Stimulated activated naive CD4-positive, alpha-beta T cell treated with Interleukin-2 at 50 U/mL for 16 hours (primary cell): ENCODE measurements around the gene SORCS3.

ENCODE experiments used
- DNase-seq: peaks from one replicate; lab custom pipeline; 2025; lab: John Stamatoyannopoulos, UW

Gene SORCS3

GRCh38 chr10:105188737-105189462, 547.8 kb downstream of the SORCS3 start:
- no peak for DNase-seq

- no peak for DNase-seq
These were observed 548.3 kb downstream of the SORCS3 start for GRCh38 chr10:105189463-105189800.

GRCh38 chr10:105192146-105192545, 551.1 kb downstream of the SORCS3 start:
- DNase-seq, result no peak

GRCh38 chr10:105192861-105193260, 551.8 kb downstream of the SORCS3 start:
- DNase-seq, result no peak

GRCh38 chr10:105195831-105196230, 554.7 kb downstream of the SORCS3 start:
- no peak for DNase-seq

DNA sequence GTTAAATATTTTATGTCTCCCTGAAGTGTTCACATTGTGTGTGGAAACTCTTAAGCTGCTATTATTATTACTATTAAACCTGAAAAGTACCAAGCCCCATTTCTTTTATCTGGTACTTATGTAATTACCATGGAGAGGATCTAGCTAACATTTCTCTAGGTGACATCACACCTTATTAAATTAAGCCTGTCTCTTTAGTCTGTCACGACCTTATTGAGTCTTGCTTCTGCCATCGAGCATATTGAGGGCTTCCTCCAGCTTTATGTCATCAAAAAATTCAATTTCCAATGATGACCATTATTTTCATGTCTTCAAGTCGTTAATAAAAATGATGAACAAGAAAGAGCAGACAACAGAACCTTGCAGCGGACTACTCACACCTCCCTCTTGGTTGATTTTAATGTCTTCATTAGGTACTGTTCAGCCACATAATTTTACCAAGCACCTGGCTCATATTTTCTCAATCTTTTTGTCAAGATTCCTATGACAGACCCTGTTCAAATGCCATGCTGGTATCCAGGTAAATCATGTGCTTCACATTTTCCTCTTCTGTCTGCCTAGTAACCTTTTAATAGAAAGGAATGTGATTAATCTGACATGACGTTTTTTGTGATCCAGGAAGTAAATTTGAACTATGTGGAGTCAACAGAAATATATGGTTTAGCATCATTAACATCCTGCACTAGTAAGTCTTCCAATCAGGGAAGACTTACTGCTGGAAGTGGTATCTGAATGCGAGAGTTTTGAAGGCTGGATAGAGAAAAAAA, 556.7 kb downstream of the SORCS3 start:
- no peak for DNase-seq

GRCh38 chr10:105206616-105207015, 565.5 kb downstream of the SORCS3 start:
- DNase-seq, result no peak

DNA sequence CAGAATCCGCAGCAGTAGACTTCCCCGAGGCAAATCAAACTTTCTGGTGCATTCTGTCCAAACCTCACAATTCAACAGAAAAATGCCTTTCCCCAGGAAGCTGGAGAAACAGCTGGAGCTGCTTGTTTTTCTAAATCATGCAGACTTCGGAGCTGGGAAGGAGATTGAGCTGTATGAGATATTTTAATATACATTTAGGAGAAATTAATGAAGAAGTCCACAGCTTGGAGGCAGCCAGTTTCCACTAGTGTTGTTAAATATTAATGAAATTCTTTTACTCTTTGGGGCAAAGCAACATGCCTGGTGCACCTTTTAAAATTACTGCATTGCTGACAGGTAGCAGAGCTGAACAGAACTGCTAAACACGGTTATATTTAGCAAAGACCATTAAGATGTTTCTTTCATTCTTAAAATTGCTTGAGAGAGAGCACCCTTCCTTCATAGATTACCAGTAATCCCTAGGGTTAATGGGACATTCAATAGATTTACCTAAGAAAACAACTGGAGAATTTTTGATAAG, 566.4 kb downstream of the SORCS3 start:
- DNase-seq, result no peak

DNA sequence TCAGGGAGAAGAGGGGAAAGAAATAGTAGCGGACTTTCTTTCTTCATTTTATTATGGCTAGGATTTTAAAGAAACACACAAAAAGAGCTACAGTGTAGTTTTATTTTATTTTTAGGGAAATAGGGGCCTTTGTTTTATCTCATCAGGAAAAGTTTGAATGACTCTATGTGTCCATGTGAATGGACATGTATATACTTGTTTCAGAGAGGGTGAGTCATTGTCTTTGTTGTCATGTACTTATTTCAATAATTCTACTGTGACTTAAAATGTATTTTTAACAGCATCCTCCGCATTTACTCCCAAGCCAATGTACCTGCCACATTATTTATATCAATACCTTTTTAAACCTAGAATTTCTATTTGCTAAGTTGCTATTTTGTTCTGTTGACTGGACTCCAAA, 569.5 kb downstream of the SORCS3 start:
- DNase-seq, result no peak

DNA sequence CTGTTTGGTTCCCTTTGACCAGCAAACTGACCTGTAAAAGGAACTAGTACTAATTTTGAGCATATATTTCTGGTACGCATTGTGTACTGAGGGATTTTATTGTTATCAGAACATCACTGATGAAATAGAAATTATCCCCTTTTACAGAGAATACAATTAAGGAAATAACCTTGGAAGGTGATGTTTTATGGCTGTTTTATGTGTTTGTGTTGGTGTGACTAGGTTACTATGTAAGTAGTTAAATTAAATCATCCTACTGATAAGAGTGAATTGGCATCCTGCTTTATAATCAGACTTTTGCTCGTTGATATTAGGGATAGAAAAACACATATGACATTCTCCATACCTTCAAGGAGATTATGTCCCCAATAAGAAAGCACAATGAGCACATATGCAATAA, 596.6 kb downstream of the SORCS3 start:
- no peak for DNase-seq

DNA sequence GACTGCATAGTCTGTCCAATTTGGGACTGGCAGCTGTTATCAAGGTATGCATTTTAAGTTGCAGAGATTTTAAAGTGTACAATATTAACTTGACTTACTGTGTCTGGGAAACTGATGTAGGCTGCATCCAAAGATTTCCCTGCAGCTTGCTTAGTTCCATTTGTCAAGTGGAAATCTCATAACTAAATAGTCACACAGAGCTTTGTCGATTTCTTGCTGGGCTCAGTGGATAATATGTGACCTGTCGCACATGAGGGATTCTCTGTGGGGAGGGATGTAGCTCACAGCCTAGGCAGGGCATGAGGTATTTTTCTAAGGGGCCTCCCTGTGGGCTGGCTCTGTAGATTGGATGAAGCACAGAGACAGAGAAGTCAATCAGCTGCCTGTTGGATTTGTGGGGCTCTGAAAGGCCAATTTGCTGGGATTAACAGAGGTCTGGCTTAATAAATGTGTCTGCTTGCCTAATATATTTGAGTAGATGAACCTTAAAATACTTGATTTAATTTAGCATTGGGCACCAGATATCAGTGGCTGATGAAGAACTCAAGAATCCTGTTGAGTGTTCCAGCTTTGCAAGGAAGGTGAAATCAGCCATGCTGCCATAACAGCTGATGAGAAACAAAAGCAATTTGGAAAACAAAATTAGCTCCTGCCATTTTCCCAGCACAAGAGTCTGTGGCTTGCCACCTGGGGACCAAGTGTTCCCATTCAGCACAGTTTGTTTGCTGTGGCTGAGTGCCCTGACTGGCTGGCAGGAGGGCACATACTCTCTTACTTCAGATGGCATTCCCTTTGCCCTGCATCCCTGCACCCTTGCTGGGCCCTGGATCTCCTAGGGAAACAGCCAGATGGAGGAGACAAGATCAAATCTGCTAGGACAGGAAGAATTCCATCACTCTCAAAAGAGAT, 598.5 kb downstream of the SORCS3 start:
- DNase-seq, result no peak

- DNase-seq, result no peak
These were observed 600.2 kb downstream of the SORCS3 start for GRCh38 chr10:105241254-105241653.

DNA sequence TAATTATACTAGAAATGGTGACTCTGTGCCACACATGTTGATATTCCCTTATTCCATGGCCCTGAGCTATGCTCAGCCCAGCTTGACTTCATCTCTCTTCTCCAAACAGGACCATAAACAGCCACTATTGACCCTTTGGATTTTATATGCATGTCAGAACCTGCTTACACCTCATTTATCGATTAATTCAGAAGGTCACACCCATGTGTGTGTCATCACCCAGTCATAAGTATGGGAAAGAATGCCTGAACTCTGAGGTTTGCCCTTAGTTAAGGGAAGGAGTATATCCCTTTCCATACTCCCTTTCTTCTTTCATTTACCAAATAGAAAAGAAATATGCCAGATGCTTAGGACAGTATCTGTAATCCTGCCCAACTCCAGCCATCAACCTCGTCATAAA, 602.3 kb downstream of the SORCS3 start:
- no peak for DNase-seq

DNA sequence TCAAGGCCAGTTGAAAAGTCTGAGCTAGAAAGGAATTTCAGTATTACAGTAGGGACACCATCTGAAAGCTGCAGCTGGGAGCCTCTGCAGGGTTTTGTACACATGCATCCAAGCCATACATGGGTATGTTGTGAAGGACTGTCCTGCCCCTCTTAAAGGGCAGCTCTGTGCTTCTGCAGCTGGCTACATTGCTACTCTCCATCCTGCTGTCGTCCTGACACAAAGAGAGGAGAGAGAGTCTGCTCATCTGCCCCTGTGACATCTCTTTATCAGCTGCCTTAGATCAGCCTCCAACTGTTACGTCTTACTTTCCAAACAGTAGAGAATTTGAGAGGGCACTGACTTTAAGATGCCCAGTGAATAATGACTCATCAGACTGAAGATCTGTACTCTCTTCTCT, 602.7 kb downstream of the SORCS3 start:
- no peak for DNase-seq

GRCh38 chr10:105247831-105248499, 606.9 kb downstream of the SORCS3 start:
- no peak for DNase-seq

DNA sequence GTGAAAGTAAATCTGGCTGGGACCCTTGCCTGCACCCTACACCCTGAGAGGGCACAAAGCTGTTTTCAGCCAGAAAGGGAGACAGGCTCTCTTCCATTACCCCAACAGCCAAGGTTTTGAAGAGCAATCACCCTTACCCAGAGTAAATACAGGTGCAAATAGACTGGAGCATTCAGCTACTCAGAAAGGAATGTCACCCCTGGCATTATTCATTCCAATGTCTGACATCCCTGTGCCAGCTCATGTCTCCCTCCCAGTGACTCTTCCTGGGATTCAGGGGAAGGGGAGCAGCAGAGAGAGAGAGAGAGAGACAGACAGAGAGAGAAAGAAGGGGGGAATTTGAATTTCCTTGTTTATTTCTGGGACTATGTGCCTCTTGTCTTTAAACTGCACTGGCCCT, 611.8 kb downstream of the SORCS3 start:
- DNase-seq, result no peak

DNA sequence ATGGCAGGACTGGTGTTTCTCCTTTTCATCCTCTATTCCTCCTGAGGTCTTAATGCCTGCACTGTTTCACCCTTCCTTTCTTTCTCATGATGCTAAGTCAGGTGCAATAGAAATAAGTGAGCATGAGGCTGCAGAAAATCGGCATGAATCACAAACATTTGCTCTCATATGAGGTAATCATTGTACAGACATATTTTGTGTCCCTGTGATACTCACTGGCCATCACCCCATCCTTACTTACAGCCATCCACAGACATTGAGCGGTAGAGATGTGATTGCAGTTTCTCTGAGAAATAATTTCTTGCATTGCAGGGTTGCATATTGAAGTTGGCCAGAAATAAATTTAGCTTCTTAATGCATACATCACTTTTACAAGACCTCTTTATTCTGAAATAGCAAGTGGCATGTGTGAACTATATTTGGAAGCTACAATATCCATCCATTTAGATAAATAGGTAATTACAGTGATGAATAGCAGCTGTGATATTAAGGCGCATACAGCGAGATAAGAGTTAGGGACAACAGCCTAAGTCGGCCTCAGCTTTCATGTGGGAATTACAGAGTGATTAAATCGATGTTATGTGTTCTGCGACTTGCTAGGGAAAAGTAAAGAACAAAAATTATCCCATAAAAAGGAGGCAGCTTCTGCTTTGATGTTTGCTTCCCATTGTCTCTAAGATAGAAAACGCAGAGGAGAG, 612.6 kb downstream of the SORCS3 start:
- DNase-seq, result no peak

DNA sequence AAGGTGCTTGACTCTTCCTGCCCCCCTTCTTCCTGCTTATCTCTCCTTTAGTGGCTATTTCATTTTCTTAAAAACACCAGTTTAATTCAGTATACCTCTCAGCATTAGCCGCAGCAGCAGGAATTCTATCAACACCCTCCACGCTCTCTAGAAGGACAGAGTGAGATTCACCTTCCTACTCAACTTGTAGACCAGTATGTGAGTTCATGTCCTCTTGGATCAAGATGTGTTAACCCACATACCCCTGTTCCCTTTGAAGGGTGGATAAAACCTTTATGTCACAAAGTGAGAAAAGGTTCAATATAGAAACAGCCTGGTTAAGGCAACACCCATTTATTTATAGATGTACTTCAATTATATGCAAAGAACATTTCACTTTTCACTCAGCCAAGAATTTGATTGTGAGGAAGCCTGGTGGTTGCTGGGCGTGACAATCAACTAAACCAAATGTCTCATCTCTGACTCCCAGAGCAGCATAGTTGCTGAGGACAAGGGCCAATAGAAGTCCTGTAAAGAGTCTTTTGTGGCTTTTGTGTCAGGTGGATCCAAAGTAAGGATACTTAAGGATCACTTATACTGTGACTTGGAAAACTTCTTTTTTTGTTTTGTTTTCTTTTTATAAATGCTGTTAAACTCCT, 617.1 kb downstream of the SORCS3 start:
- DNase-seq, result no peak

- no peak for DNase-seq
These were observed 617.6 kb downstream of the SORCS3 start for GRCh38 chr10:105258674-105259065.

GRCh38 chr10:105259201-105259600, 618.1 kb downstream of the SORCS3 start:
- no peak for DNase-seq

DNA sequence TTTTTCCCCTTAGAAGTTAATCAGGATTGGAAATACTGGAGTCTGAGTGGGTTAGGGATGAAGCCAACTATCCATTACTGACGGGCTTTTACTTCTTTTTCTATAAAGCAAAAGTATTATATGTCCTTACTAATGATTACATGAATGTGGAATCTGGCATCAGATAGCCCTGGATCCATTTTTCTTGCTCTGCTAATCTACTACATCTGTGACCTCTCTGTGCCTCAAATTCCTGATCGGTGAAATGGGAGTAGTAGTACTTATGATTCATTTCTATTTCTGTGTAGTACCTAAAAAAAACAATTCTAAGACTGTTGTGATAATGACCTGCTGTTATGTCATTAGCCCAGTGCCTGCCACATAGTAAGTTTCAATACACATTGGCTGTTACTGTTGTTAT, 621.6 kb downstream of the SORCS3 start:
- DNase-seq, result no peak
